ENCODE measurements around the gene REM1.

REM1 gene, protein sequence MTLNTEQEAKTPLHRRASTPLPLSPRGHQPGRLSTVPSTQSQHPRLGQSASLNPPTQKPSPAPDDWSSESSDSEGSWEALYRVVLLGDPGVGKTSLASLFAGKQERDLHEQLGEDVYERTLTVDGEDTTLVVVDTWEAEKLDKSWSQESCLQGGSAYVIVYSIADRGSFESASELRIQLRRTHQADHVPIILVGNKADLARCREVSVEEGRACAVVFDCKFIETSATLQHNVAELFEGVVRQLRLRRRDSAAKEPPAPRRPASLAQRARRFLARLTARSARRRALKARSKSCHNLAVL

DNA sequence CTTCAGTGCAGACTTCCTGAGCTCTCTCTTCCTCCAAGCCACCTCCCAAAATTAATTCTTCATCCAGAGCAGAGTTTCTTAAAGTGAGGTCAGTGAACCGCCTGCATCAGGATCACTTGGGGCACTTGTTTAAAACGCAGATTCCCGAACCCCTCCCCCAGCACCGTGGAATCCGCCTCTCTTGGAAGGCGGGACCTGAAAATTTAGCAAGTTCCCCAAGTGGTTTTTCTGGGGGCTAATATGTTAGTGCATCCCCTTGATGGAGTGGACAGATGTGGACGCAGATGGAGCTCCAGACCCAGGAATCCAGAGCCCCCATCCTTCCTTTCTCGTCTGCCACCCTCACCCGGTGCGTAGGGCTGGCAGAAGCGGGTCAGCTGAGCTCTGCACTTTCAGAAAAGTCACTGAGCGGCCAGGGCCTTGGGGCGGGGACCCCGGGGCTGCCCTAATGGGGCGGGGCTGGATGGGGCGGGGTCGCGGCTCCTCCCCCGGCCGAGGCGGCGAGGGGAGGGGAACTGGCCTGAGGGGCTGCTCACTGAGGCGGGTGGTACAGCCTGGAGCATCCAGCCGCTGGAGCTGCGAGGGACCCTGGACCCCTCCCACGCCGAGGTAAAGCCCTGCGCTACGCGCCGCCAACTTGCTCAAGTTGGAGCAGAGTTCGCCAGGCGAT, at the start of gene REM1, which contains the start of gene DEFB124:
Gene REM1, plus strand, starts transcription at position 531 of the 670 bp plus-strand sequence. CDS start 1,158 bp downstream, outside the sequence.
Gene DEFB124, minus strand, starts transcription at position 370 of the 670 bp plus-strand sequence. CDS start 2,114 bp downstream, outside the sequence.
- TF ChIP-seq GATA2 (IDR thresholded peaks at IDR 0.05; ENCODE audit: low read depth, low read length) (no peak), GATA3 (IDR thresholded peaks at IDR 0.05; ENCODE audit: low read depth, low read length) (no peak)

DNA sequence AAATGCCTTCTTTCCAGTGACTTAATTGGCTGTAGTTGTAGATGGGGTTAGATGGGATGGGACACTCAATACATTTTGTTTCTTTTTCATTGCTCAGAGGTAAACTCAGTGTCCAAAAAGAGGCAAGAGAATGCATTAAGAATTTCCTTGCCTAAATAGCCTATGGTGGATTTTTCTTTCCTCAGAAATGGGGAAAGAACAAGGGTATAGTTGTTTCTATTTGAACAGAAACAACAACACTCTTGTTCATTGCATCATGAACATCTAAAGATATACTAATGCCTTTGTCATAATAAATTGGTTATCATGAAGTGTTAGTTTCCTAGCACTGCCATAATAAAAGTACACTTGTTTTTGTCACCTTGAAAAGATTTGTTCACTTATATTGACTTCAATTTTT, 49.3 kb upstream of the REM1 start:
- TF ChIP-seq GATA2 (IDR thresholded peaks at IDR 0.05; ENCODE audit: low read depth, low read length) (no peak), GATA3 (IDR thresholded peaks at IDR 0.05; ENCODE audit: low read depth, low read length) (no peak)

GRCh38 chr20:31430568-31431115, 44.4 kb upstream of the REM1 start:
- TF ChIP-seq GATA2 (IDR thresholded peaks at IDR 0.05; ENCODE audit: low read depth, low read length) (no peak), GATA3 (IDR thresholded peaks at IDR 0.05; ENCODE audit: low read depth, low read length) (no peak)

DNA sequence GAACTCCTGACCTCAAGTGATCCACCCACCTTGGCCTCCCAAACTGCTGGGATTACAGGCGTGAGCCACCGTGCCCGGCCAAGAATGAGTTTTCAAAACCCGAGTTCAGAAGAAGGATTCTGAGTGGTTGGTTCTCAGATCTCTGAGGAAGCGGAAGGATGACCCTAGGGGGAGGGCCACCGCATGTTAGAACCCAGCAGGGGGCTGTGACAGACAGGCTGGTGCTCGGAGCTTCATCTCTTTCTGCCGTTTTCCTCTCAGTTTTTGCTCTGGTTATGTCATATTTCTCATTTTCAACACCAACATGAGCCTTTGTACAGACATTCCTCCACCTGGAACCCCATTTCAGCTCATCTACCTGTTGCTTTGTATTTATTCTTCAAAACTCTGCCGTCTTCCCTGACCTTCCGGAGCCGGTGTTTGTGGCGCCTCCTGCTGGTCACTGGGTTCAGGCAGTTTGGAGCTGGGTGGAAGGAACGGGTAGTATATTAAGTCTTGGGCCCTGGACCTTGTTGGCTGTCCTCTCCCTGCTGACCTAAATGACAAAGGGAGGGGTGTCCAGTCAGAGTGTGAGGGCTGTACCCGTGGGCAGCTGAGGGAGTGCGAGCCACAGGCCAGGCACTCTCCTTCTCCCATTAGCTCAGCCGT, 35.0 kb upstream of the REM1 start, which contains the start of gene DEFB123:
Gene DEFB123, plus strand, starts transcription at position 621 of the 648 bp plus-strand sequence. CDS start 67 bp downstream, outside the sequence.
- TF ChIP-seq GATA2 (IDR thresholded peaks at IDR 0.05; ENCODE audit: low read depth, low read length) (no peak), GATA3 (IDR thresholded peaks at IDR 0.05; ENCODE audit: low read depth, low read length) (no peak)

- no peak for TF ChIP-seq GATA2 (IDR thresholded peaks at IDR 0.05; ENCODE audit: low read depth, low read length)
- TF ChIP-seq GATA3 (IDR thresholded peaks at IDR 0.05; ENCODE audit: low read depth, low read length), result no peak
These were observed 28.8 kb upstream of the REM1 start for GRCh38 chr20:31446084-31446819.

DNA sequence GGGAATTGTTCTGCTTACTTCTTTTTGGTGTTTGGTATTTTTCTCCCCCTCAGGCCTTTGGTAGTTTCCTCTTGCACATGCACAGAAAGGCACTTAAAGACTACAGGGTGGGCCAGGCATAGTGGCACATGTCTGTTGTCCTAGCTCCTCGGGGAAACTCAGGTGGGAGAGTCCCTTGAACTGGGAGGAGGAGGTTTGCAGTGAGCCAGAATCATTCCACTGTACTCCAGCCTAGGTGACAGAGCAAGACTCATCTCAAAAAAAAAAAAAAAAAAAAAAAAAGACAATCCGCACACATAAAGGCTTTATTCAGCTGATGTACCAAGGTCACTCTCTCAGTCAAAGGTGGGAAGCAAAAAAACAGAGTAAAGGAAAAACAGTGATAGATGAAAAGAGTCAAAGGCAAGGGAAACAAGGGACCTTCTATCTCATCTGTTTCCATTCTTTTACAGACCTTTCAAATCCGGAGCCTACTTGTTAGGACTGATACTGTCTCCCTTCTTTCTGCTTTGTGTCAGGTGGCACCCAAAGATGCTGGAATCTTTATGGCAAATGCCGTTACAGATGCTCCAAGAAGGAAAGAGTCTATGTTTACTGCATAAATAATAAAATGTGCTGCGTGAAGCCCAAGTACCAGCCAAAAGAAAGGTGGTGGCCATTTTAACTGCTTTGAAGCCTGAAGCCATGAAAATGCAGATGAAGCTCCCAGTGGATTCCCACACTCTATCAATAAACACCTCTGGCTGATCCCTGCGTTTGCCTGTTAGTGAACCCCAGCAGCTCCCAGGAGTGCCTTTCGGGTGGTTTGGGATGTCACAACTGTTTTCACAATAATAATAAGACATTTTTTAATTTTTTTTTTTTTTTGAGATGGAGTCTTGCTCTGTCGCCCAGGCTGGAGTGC, 25.3 kb upstream of the REM1 start:
- TF ChIP-seq GATA3 (IDR thresholded peaks at IDR 0.05; ENCODE audit: low read depth, low read length) (no peak), GATA2 (IDR thresholded peaks at IDR 0.05; ENCODE audit: low read depth, low read length) (no peak)

- TF ChIP-seq GATA2 (IDR thresholded peaks at IDR 0.05; ENCODE audit: low read depth, low read length), result no peak
- TF ChIP-seq GATA3 (IDR thresholded peaks at IDR 0.05; ENCODE audit: low read depth, low read length), result no peak
These were observed 22.5 kb upstream of the REM1 start for GRCh38 chr20:31452575-31452974.

GRCh38 chr20:31454361-31454760, 20.7 kb upstream of the REM1 start:
- TF ChIP-seq GATA3 (IDR thresholded peaks at IDR 0.05; ENCODE audit: low read depth, low read length), result no peak
- TF ChIP-seq GATA2 (IDR thresholded peaks at IDR 0.05; ENCODE audit: low read depth, low read length), result no peak

- TF ChIP-seq GATA3 (IDR thresholded peaks at IDR 0.05; ENCODE audit: low read depth, low read length) (no peak), GATA2 (IDR thresholded peaks at IDR 0.05; ENCODE audit: low read depth, low read length) (no peak)
These were observed 2.4 kb upstream of the REM1 start for GRCh38 chr20:31472395-31473330.

DNA sequence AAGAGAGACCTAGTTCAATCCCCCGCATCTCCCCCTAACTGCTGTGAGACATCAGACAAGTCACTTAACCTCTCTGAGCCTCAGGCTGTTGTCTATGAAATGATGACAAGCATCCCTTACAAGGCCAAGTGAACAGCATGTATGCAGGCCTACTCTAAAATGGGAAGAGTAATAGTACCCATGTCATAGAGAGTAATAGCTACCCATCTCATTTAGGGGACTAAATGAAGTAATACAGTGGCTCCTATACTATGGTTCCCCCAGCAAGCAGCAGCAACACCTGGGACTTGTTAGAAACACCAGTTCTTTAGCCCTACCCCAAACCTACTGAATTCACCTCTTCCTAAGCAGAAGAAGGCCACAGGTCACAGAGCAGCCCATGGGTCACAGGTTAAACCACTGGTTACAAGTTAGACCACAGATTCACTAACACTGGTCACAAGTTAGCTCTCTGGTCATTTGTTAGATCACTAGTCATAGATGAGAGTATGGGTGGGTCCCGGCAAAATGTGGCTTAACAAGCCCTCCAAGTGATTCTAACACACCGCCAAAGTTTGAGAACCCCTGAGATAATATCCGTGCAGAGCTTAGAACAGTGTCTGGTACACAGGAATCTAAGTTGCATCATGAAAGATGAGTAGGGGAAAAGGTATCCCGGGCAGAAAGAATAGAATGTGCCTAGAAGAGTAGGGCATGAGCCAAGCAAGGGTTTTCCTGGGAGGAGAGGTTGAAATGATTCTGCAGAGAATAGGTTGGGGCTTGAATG, 1.6 kb upstream of the REM1 start:
- no peak for TF ChIP-seq GATA3 (IDR thresholded peaks at IDR 0.05; ENCODE audit: low read depth, low read length)
- TF ChIP-seq GATA2 (IDR thresholded peaks at IDR 0.05; ENCODE audit: low read depth, low read length), result no peak

GRCh38 chr20:31474097-31474436, 1.0 kb upstream of the REM1 start:
- TF ChIP-seq GATA2 (IDR thresholded peaks at IDR 0.05; ENCODE audit: low read depth, low read length) (no peak), GATA3 (IDR thresholded peaks at IDR 0.05; ENCODE audit: low read depth, low read length) (no peak)

Data from SH-SY5Y (cell line).